ENCODE measurements around the gene OR4B1. TPM values are rescaled to one million over a fixed set of nuclear protein-coding genes. Genes with fewer than 3 reads are reported as not detected.
"Not testable (repeated sequence)": the region's sequence is repeated elsewhere in the genome, so short reads cannot be mapped to it uniquely, and the experiment has no call there.

OR4B1 gene
- total RNA-seq, 1 donor: not detected

GRCh38 chr11:48207881-48208280, 8.7 kb upstream of the OR4B1 start:
- H3K4me3 ChIP-seq (ENCODE audit: low read depth, low read length): no peak overlapping the region
- no peak for TF ChIP-seq CTCF (IDR thresholded peaks at IDR 0.05; ENCODE audit: insufficient read depth, low read depth, low read length)
- no peak for DNase-seq (ENCODE audit: low read depth)

- peak; percentile 33 for TF ChIP-seq CTCF (IDR thresholded peaks at IDR 0.05; ENCODE audit: insufficient read depth, low read depth, low read length)
- H3K4me3 ChIP-seq (ENCODE audit: low read depth, low read length): no peak overlapping the region
- DNase-seq (ENCODE audit: low read depth): peak; percentile 7
These were observed 6.6 kb upstream of the OR4B1 start for GRCh38 chr11:48210052-48210451.

DNA sequence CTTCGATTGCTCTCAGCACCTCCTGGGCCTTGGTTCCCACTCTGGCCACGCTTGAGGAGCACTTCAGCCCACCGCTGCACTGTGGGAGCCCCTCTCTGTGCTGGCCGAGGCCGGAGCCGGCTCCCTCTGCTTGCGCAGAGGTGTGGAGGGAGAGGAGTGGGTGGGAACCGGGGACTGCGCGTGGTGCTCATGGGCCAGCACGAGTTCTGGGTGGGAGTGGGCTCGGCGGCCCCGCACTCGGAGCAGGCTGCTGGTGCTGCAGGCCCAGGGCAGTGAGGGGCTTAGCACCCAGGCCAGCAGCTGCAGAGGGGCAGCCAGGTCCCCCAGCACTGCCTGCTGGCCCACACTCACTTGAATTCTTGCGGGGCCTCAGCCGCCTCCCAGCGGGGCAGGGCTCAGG, 12.2 kb downstream of the OR4B1 start:
- no peak for TF ChIP-seq CTCF (IDR thresholded peaks at IDR 0.05; ENCODE audit: insufficient read depth, low read depth, low read length)
- no peak for DNase-seq (ENCODE audit: low read depth)
- H3K4me3 ChIP-seq (ENCODE audit: low read depth, low read length): no peak overlapping the region

- not testable (repeated sequence) for DNase-seq (ENCODE audit: low read depth); H3K4me3 ChIP-seq (ENCODE audit: low read depth, low read length)
These were observed 13.4 kb downstream of the OR4B1 start for GRCh38 chr11:48230057-48230456.

GRCh38 chr11:48237727-48238126, 21.1 kb downstream of the OR4B1 start:
- DNase-seq (ENCODE audit: low read depth): no peak
- no peak for TF ChIP-seq CTCF (IDR thresholded peaks at IDR 0.05; ENCODE audit: insufficient read depth, low read depth, low read length)
- no peak overlapping the region for H3K4me3 ChIP-seq (ENCODE audit: low read depth, low read length)

DNA sequence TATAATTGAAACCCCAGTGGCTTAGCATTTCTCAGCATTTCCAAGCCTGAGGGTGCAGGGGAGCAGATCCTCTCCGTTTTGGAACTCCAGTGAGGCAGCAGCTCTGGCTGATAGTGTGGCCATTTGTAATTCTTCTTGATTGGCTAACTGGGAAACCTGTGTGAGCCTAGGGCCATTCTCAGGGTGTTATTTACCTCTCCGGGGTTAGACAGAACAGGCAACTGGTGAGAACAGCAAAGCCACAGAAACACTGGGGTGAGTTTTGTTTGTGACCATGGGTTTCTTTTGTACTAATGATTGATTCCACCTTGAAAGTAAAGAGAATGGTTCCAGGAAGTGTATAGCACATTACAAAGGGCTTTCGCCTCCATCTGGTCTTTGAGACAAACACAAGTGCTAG, 25.9 kb downstream of the OR4B1 start:
- H3K4me3 ChIP-seq (ENCODE audit: low read depth, low read length): no peak overlapping the region
- no peak for DNase-seq (ENCODE audit: low read depth)
- no peak for TF ChIP-seq CTCF (IDR thresholded peaks at IDR 0.05; ENCODE audit: insufficient read depth, low read depth, low read length)

- DNase-seq (ENCODE audit: low read depth): no peak
- no peak within 1 kb of the TSS for H3K4me3 ChIP-seq (ENCODE audit: low read depth, low read length)
- TF ChIP-seq CTCF (IDR thresholded peaks at IDR 0.05; ENCODE audit: insufficient read depth, low read depth, low read length): no peak
These were observed 28.2 kb downstream of the OR4B1 start, which contains the start of gene OR4X2 for GRCh38 chr11:48244804-48245203. Gene OR4X2 (plus strand): TSS chr11:48245104. CDS start chr11:48245104, 0 bp downstream.

Data from fibroblast of villous mesenchyme (primary cell).